ENCODE results near the gene EPB41L1. TPM values are rescaled to one million over a fixed set of nuclear protein-coding genes. Genes with fewer than 3 reads are reported as not detected.

EPB41L1 gene
- total and polyA plus RNA-seq, 2 experiments from 2014 or later: 24.1 to 48.7 TPM

GRCh38 chr20:36240076-36240475, 85.5 kb downstream of the EPB41L1 start:
- Histone ChIP-seq H3K4me3 (no peak overlapping the region), H3K36me3 (ENCODE audit: insufficient read depth) (peaks cover 14% of the 10 kb centered on the region), H3K9me2 (ENCODE audit: insufficient read depth) (no peaks in the 10 kb centered on the region), H3K4me2 (no peak overlapping the region), H3K79me2 (replicated peaks; ENCODE audit: insufficient read depth) (peaks cover 55% of the 10 kb centered on the region), H4K20me1 (replicated peaks; ENCODE audit: insufficient read depth) (peaks cover 12% of the 10 kb centered on the region), H2AFZ (no peak overlapping the region), H3K27ac (ENCODE audit: low read depth) (no peak overlapping the region), H3K27me3 (ENCODE audit: insufficient read depth) (no peaks in the 10 kb centered on the region), H3K4me1 (ENCODE audit: insufficient read depth) (peaks cover 15% of the 10 kb centered on the region), H3F3A (replicated peaks; ENCODE audit: low read depth) (no peaks in the 10 kb centered on the region)
- no peaks in the 10 kb centered on the region for H3K9me3 Mint-ChIP-seq
- no peak for ATAC-seq
- H3K36me3 Mint-ChIP-seq (ENCODE audit: low read depth): peaks cover 30% of the 10 kb centered on the region; the same call in 2 of the 3 replicates
- no peak overlapping the region for H3K4me3 Mint-ChIP-seq
- no peak overlapping the region for H3K27ac Mint-ChIP-seq
- no peak for DNase-seq (ENCODE audit: low spot score)
- no peaks in the 10 kb centered on the region for H3K27me3 Mint-ChIP-seq (ENCODE audit: insufficient read depth, low read depth, poor library complexity)
- peaks cover 13% of the 10 kb centered on the region for H3K4me1 Mint-ChIP-seq
- TF ChIP-seq JUNB (IDR thresholded peaks at IDR 0.05; ENCODE audit: unreplicated experiment) (no peak), EZH2 (IDR thresholded peaks at IDR 0.05; ENCODE audit: low read depth, unreplicated experiment) (no peak), CTCF (conservative IDR thresholded peaks at IDR 0.05; ENCODE audit: low read depth in 2 of 2) (no peak), ETS1 (IDR thresholded peaks at IDR 0.05) (no peak), ZNF331 (CRISPR knock-in tag; IDR thresholded peaks at IDR 0.05; ENCODE audit: low read depth) (no peak), ZNF114 (CRISPR knock-in tag; IDR thresholded peaks at IDR 0.05) (no peak), EZH2phosphoT487 (IDR thresholded peaks at IDR 0.05; ENCODE audit: unreplicated experiment) (no peak), POLR2AphosphoS5 (IDR thresholded peaks at IDR 0.05; ENCODE audit: low read depth) (no peak), CREB1 (CRISPR knock-in tag; IDR thresholded peaks at IDR 0.05; ENCODE audit: low read depth) (no peak), NANOG (IDR thresholded peaks at IDR 0.05; ENCODE audit: borderline replicate concordance) (no peak), REST (IDR thresholded peaks at IDR 0.05; ENCODE audit: unreplicated experiment) (no peak), STAT1 (IDR thresholded peaks at IDR 0.05; ENCODE audit: unreplicated experiment) (no peak)
